ENCODE data around the gene DBT.
"Not testable (repeated sequence)": the region's sequence is repeated elsewhere in the genome, so short reads cannot be mapped to it uniquely, and the experiment has no call there.

Gene DBT

DNA sequence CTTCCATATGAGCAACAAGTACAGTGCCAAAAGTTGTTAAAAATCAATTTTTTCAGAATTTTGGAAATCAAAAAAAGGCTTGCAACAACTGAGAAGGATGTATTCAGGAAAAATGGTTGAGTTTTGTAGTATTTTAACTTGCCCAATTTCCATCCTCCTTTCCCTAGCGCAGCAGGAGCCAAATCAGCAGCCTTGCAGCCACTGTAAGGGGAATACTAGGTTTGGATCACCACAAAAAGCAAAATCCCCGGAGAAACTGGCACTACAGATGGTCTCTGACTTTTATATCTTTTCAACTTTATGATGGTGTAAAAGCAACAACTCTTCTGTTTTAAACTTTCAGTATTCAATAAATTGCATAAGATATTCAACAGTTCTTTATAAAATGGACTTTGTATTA, 17.9 kb downstream of the DBT start:
- H3K4me1 Mint-ChIP-seq (ENCODE audit: low read depth): peaks cover 4% of the 10 kb centered on the region

GRCh38 chr1:100230765-100231164, 18.9 kb downstream of the DBT start:
- Mint-ChIP-seq H3K9me3 (ENCODE audit: low read depth) (no peaks in the 10 kb centered on the region), H3K27ac (no peak overlapping the region), H3K36me3 (peaks cover 17% of the 10 kb centered on the region), H3K27me3 (no peaks in the 10 kb centered on the region), H3K4me3 (no peak overlapping the region), H3K4me1 (ENCODE audit: low read depth) (peaks cover 3% of the 10 kb centered on the region)

More for the DNA sequence above, 17.9 kb downstream of the DBT start:
- H3K4me3 Mint-ChIP-seq: no peak overlapping the region
- no peaks in the 10 kb centered on the region for H3K9me3 Mint-ChIP-seq (ENCODE audit: low read depth)
- peaks cover 17% of the 10 kb centered on the region for H3K36me3 Mint-ChIP-seq
- H3K27ac Mint-ChIP-seq: peak overlapping the region; percentile 7
- H3K27me3 Mint-ChIP-seq: no peaks in the 10 kb centered on the region

- no peaks in the 10 kb centered on the region for H3K27me3 Mint-ChIP-seq
- no peaks in the 10 kb centered on the region for H3K9me3 Mint-ChIP-seq (ENCODE audit: low read depth)
- H3K36me3 Mint-ChIP-seq: peaks cover 17% of the 10 kb centered on the region
- H3K27ac Mint-ChIP-seq: no peak overlapping the region
- peaks cover 3% of the 10 kb centered on the region for H3K4me1 Mint-ChIP-seq (ENCODE audit: low read depth)
- no peak overlapping the region for H3K4me3 Mint-ChIP-seq
Measured at GRCh38 chr1:100229681-100230443, 19.8 kb downstream of the DBT start.

- Mint-ChIP-seq H3K9me3 (ENCODE audit: low read depth) (no peaks in the 10 kb centered on the region), H3K4me3 (no peak overlapping the region), H3K36me3 (peaks cover 11% of the 10 kb centered on the region), H3K4me1 (ENCODE audit: low read depth) (peaks cover 6% of the 10 kb centered on the region), H3K27ac (no peak overlapping the region), H3K27me3 (no peaks in the 10 kb centered on the region)
Measured at GRCh38 chr1:100222428-100222827, 27.2 kb downstream of the DBT start.

DNA sequence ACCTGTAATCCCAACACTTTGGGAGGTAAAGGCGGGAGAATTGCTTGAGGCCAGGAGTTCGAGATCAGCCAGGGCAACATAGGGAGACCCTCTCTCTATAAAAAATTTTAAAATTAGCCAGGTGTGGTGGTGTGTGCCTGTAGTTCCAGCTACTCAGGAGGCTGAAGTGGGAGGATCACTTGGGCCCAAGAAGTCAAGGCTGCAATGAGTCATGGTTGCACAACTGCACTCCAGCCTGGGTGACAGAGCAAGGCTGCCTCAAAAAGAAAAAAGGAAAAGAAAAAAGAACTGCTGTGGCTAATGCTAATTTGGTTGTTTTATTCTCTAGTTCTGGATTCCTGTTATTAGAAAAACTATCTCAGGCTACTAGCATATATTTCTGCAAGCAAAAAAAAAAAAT, 29.8 kb downstream of the DBT start:
- no peaks in the 10 kb centered on the region for H3K9me3 Mint-ChIP-seq (ENCODE audit: low read depth)
- peaks cover 13% of the 10 kb centered on the region for H3K36me3 Mint-ChIP-seq
- H3K27me3 Mint-ChIP-seq: no peaks in the 10 kb centered on the region
- H3K4me3 Mint-ChIP-seq: no peak overlapping the region
- H3K4me1 Mint-ChIP-seq (ENCODE audit: low read depth): peaks cover 6% of the 10 kb centered on the region
- H3K27ac Mint-ChIP-seq: no peak overlapping the region

- Mint-ChIP-seq H3K4me1 (ENCODE audit: low read depth) (peaks cover 6% of the 10 kb centered on the region), H3K36me3 (peaks cover 13% of the 10 kb centered on the region), H3K27me3 (no peaks in the 10 kb centered on the region), H3K4me3 (no peak overlapping the region), H3K27ac (no peak overlapping the region), H3K9me3 (ENCODE audit: low read depth) (no peaks in the 10 kb centered on the region)
Measured at GRCh38 chr1:100219457-100219856, 30.2 kb downstream of the DBT start.

- peaks cover 13% of the 10 kb centered on the region for H3K36me3 Mint-ChIP-seq
- H3K9me3 Mint-ChIP-seq (ENCODE audit: low read depth): no peaks in the 10 kb centered on the region
- no peak overlapping the region for H3K4me3 Mint-ChIP-seq
- H3K4me1 Mint-ChIP-seq (ENCODE audit: low read depth): peaks cover 6% of the 10 kb centered on the region
- H3K27me3 Mint-ChIP-seq: no peaks in the 10 kb centered on the region
- H3K27ac Mint-ChIP-seq: no peak overlapping the region
Measured at GRCh38 chr1:100217834-100218233, 31.8 kb downstream of the DBT start.

DNA sequence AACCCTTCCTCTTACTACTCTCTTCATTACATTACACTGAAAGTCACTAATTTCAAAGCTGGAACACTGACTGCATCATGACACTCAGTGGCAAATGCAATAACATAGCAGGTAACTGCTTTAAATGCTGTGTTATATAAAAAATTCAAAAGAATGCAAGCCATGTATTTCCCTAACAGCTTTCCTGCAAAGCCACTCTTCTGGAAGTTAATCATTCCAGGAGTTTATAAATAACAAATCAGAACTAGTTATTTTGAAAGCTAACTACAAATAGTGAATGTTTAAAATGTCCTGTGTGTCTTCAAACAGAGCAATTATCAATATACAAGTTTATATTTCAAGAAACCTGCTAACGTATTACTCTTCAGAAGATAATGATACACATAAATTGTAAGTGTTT, 34.5 kb downstream of the DBT start:
- Mint-ChIP-seq H3K27ac (no peak overlapping the region), H3K27me3 (no peaks in the 10 kb centered on the region), H3K36me3 (peaks cover 11% of the 10 kb centered on the region)

DNA sequence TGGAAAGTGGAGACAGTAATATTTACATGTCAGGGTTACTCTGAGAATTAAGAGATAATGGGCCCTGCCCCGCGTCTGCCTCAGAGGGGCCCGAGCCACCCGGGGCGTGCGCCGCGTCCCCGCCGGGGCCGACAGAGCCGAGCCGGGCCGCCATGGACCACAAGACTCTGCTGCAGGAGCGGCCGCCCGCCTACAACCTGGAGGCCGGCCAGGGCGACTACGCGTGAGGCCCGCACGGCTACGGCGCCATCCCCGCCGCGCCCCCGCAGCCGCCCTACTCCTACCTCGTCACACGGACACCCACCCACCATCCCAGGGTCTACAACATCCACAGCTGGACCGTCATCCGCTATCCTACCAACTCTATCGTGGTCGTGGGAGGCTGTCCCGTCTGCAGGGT, 36.5 kb downstream of the DBT start:
- Mint-ChIP-seq H3K4me1 (ENCODE audit: low read depth) (no peaks in the 10 kb centered on the region), H3K36me3 (peaks cover 9% of the 10 kb centered on the region)

More for the DNA sequence above, 34.5 kb downstream of the DBT start:
- peaks cover 4% of the 10 kb centered on the region for H3K4me1 Mint-ChIP-seq (ENCODE audit: low read depth)
- H3K4me3 Mint-ChIP-seq: no peak overlapping the region
- H3K9me3 Mint-ChIP-seq (ENCODE audit: low read depth): no peaks in the 10 kb centered on the region

GRCh38 chr1:100206301-100206700, 43.3 kb downstream of the DBT start:
- no peaks in the 10 kb centered on the region for H3K27me3 Mint-ChIP-seq
- H3K36me3 Mint-ChIP-seq: peaks cover 37% of the 10 kb centered on the region
- H3K9me3 Mint-ChIP-seq (ENCODE audit: low read depth): no peaks in the 10 kb centered on the region
- H3K4me1 Mint-ChIP-seq (ENCODE audit: low read depth): no peaks in the 10 kb centered on the region
- no peak overlapping the region for H3K4me3 Mint-ChIP-seq
- no peak overlapping the region for H3K27ac Mint-ChIP-seq

More for the DNA sequence above, 36.5 kb downstream of the DBT start:
- H3K27me3 Mint-ChIP-seq: no peaks in the 10 kb centered on the region
- no peak overlapping the region for H3K4me3 Mint-ChIP-seq
- H3K27ac Mint-ChIP-seq: no peak overlapping the region
- H3K9me3 Mint-ChIP-seq (ENCODE audit: low read depth): no peaks in the 10 kb centered on the region

- H3K36me3 Mint-ChIP-seq: peaks cover 40% of the 10 kb centered on the region
- not testable (repeated sequence) for H3K4me1 Mint-ChIP-seq (ENCODE audit: low read depth); H3K27me3 Mint-ChIP-seq; H3K4me3 Mint-ChIP-seq; H3K27ac Mint-ChIP-seq; H3K9me3 Mint-ChIP-seq (ENCODE audit: low read depth)
Measured at GRCh38 chr1:100205593-100205992, 44.0 kb downstream of the DBT start.

DNA sequence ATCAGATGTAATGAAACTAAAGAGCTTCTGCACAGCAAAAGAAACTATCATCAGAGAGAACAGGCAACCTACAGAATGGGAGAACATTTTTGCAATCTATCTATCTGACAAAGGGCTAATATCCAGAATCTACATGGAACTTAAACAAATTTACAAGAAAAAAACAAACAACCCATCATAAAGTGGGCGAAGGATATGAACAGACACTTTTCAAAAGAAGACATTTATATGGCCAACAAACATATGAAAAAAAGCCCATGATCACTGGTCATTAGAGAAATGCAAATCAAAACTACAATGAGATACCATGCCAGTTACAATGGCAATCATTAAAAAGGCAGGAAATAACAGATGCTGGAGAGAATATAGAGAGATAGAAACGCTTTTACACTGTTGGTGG, 44.5 kb downstream of the DBT start:
- H3K9me3 Mint-ChIP-seq (ENCODE audit: low read depth); H3K27ac Mint-ChIP-seq; H3K27me3 Mint-ChIP-seq; H3K4me1 Mint-ChIP-seq (ENCODE audit: low read depth); H3K4me3 Mint-ChIP-seq: not testable (repeated sequence)
- peaks cover 40% of the 10 kb centered on the region for H3K36me3 Mint-ChIP-seq

GRCh38 chr1:100202703-100203102, 46.9 kb downstream of the DBT start:
- H3K9me3 Mint-ChIP-seq (ENCODE audit: low read depth); H3K4me1 Mint-ChIP-seq (ENCODE audit: low read depth); H3K27ac Mint-ChIP-seq; H3K27me3 Mint-ChIP-seq; H3K4me3 Mint-ChIP-seq: not testable (repeated sequence)
- peaks cover 45% of the 10 kb centered on the region for H3K36me3 Mint-ChIP-seq

- not testable (repeated sequence) for H3K4me3 Mint-ChIP-seq; H3K4me1 Mint-ChIP-seq (ENCODE audit: low read depth); H3K27me3 Mint-ChIP-seq; H3K27ac Mint-ChIP-seq; H3K9me3 Mint-ChIP-seq (ENCODE audit: low read depth)
- H3K36me3 Mint-ChIP-seq: peaks cover 48% of the 10 kb centered on the region
Measured at GRCh38 chr1:100200060-100200459, 49.6 kb downstream of the DBT start.

DNA sequence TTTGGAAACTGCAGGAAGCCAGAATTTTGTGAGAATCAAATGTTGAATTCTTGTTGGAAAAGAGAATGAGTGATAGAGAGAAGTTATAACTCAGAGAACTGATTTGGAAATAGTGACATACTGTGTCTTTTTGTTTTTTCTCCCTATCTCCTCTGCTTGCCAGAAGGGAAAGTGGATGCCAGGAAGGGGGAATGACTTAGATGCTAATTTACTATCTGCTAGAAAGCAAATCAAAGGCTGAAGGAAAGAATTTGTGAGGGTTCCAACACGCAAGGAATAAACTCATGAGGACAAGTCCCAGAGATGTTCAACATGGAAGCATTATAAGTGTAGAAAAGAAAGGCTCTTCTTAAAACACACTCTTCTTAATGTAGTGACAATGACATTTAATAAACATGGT, 51.0 kb downstream of the DBT start:
- H3K27me3 Mint-ChIP-seq: no peaks in the 10 kb centered on the region
- H3K9me3 Mint-ChIP-seq (ENCODE audit: low read depth): no peaks in the 10 kb centered on the region
- H3K36me3 Mint-ChIP-seq: peaks cover 35% of the 10 kb centered on the region
- H3K4me1 Mint-ChIP-seq (ENCODE audit: low read depth): no peaks in the 10 kb centered on the region
- no peak overlapping the region for H3K27ac Mint-ChIP-seq
- no peak overlapping the region for H3K4me3 Mint-ChIP-seq

GRCh38 chr1:100188617-100189016, 61.0 kb downstream of the DBT start:
- H3K9me3 Mint-ChIP-seq (ENCODE audit: low read depth): no peaks in the 10 kb centered on the region
- H3K4me1 Mint-ChIP-seq (ENCODE audit: low read depth): no peaks in the 10 kb centered on the region
- no peaks in the 10 kb centered on the region for H3K27me3 Mint-ChIP-seq
- no peak overlapping the region for H3K4me3 Mint-ChIP-seq
- H3K36me3 Mint-ChIP-seq: peaks cover 13% of the 10 kb centered on the region
- no peak overlapping the region for H3K27ac Mint-ChIP-seq

Data from activated naive CD8-positive, alpha-beta T cell (primary cell).